Measurements from ENCODE around the gene MEX3A.
A peak's percentile ranks its signal among the peaks of the same experiment; 100 is the strongest.

Gene MEX3A

GRCh38 chr1:156078728-156079127 lies 3.5 kb downstream of the MEX3A start:
- in situ Hi-C loops (cut with HindIII; ENCODE audit: low sequenced_read_pairs) = no loop called here
- no peak for TF ChIP-seq CTCF (IDR thresholded peaks at IDR 0.05; ENCODE audit: low read depth, low read length, missing control alignments)
- peak overlapping the region; percentile 18 for H3K4me3 ChIP-seq (ENCODE audit: low read depth, low read length)
- DNase-seq (ENCODE audit: low read depth) = no peak

- no peak for TF ChIP-seq CTCF (IDR thresholded peaks at IDR 0.05; ENCODE audit: low read depth, low read length, missing control alignments)
- H3K4me3 ChIP-seq (ENCODE audit: low read depth, low read length) = no peak overlapping the region
- no peak for DNase-seq (ENCODE audit: low read depth)
- in situ Hi-C loops (cut with HindIII; ENCODE audit: low sequenced_read_pairs) = no loop called here
Observed at GRCh38 chr1:156077430-156077760, 4.9 kb downstream of the MEX3A start.

- in situ Hi-C loops (cut with HindIII; ENCODE audit: low sequenced_read_pairs) = no loop called here
- H3K4me3 ChIP-seq (ENCODE audit: low read depth, low read length) = no peak overlapping the region
- DNase-seq (ENCODE audit: low read depth) = no peak
- TF ChIP-seq CTCF (IDR thresholded peaks at IDR 0.05; ENCODE audit: low read depth, low read length, missing control alignments) = no peak
Observed at GRCh38 chr1:156076609-156077429, 5.4 kb downstream of the MEX3A start.

GRCh38 chr1:156075775-156076204 lies 6.5 kb downstream of the MEX3A start:
- H3K4me3 ChIP-seq (ENCODE audit: low read depth, low read length) = no peak overlapping the region
- no peak for TF ChIP-seq CTCF (IDR thresholded peaks at IDR 0.05; ENCODE audit: low read depth, low read length, missing control alignments)
- DNase-seq (ENCODE audit: low read depth) = no peak
- in situ Hi-C loops (cut with HindIII; ENCODE audit: low sequenced_read_pairs) = no loop called here

- no peak overlapping the region for H3K4me3 ChIP-seq (ENCODE audit: low read depth, low read length)
- DNase-seq (ENCODE audit: low read depth) = no peak
- TF ChIP-seq CTCF (IDR thresholded peaks at IDR 0.05; ENCODE audit: low read depth, low read length, missing control alignments) = no peak
- in situ Hi-C loops (cut with HindIII; ENCODE audit: low sequenced_read_pairs) = no loop called here
Observed at GRCh38 chr1:156075162-156075561, 7.1 kb downstream of the MEX3A start.

- in situ Hi-C loops (cut with HindIII; ENCODE audit: low sequenced_read_pairs) = no loop called here
- TF ChIP-seq CTCF (IDR thresholded peaks at IDR 0.05; ENCODE audit: low read depth, low read length, missing control alignments) = no peak
- DNase-seq (ENCODE audit: low read depth) = no peak
- H3K4me3 ChIP-seq (ENCODE audit: low read depth, low read length) = no peak overlapping the region
Observed at GRCh38 chr1:156074661-156075060, 7.6 kb downstream of the MEX3A start.
